Measurements from ENCODE around the gene SRGAP2C.
"Not testable (repeated sequence)": the region's sequence is repeated elsewhere in the genome, so short reads cannot be mapped to it uniquely, and the experiment has no call there.

DNA sequence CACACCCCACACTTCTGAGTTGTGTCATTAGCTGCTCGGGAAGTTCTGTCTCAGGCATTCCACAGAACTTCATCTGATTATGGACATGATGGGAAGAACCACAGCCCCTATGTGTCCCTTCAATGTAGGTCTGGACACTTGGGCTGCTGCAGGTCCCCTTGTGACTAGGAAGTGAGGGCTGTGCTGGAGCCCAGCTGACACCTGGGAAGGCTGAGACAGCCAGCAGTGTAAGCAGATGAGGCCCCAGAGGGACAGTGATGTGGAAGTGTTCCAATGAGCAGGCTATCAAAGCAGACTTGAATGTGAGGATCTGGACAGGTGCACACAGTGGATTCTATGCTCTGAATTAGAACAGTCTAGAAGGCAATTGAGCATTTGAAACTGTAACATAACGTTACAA is 239.2 kb downstream of the SRGAP2C start:
- TF ChIP-seq CTCF, EP300, POLR2A (IDR thresholded peaks at IDR 0.05): not testable (repeated sequence)
